ENCODE data around the gene FBRSL1. TPM values are rescaled to one million over a fixed set of nuclear protein-coding genes. Genes with fewer than 3 reads are reported as not detected.

FBRSL1 gene
- total and polyA plus RNA-seq, 4 donors, result 2.5 to 35.5 (median 5.6) TPM

GRCh38 chr12:132541996-132542395 lies 52.0 kb downstream of the FBRSL1 start:
- no peak for TF ChIP-seq EGR1 (IDR thresholded peaks at IDR 0.05; ENCODE audit: low read depth in 2 of 2)
- no peak for TF ChIP-seq JUND (IDR thresholded peaks at IDR 0.05)
- TF ChIP-seq YY1 (IDR thresholded peaks at IDR 0.05), result no peak
- TF ChIP-seq FOXA2 (IDR thresholded peaks at IDR 0.05), result no peak
- TF ChIP-seq RXRA (IDR thresholded peaks at IDR 0.05), result no peak
- TF ChIP-seq NR2F2 (IDR thresholded peaks at IDR 0.05), result no peak
- TF ChIP-seq TAF1 (conservative IDR thresholded peaks at IDR 0.05), result no peak
- WGBS, result 97% methylated on average over 20 of the region's 20 CpGs
- no peak for DNase-seq (ENCODE audit: low spot score)

GRCh38 chr12:132542661-132543060 lies 52.7 kb downstream of the FBRSL1 start:
- TF ChIP-seq SP1 (IDR thresholded peaks at IDR 0.05) (no peak), MAX (IDR thresholded peaks at IDR 0.05) (no peak), CTCF (IDR thresholded peaks at IDR 0.05; ENCODE audit: low read depth, low read length, missing input control) (no peak), HNF4G (IDR thresholded peaks at IDR 0.05) (no peak), EGR1 (IDR thresholded peaks at IDR 0.05; ENCODE audit: low read depth in 2 of 2) (no peak), FOXA1 (IDR thresholded peaks at IDR 0.05) (no peak), RXRA (IDR thresholded peaks at IDR 0.05) (no peak), GABPA (IDR thresholded peaks at IDR 0.05 in 1 of 2, conservative IDR thresholded peaks at IDR 0.05 in 1 of 2) (no peak), ZBTB33 (IDR thresholded peaks at IDR 0.05) (no peak), JUND (IDR thresholded peaks at IDR 0.05) (no peak)
- Histone ChIP-seq H3K9me3 (ENCODE audit: control insufficient read depth in 4 of 4, low read length in 3 of 4) (no peaks in the 10 kb centered on the region), H3K4me1 (ENCODE audit: control insufficient read depth in 4 of 4, insufficient read depth in 4 of 4, low read length in 3 of 4) (no peaks in the 10 kb centered on the region), H3K27me3 (ENCODE audit: control insufficient read depth in 4 of 4, insufficient read depth in 4 of 4, low read length in 3 of 4) (no peaks in the 10 kb centered on the region), H3K36me3 (ENCODE audit: control insufficient read depth in 4 of 4, insufficient read depth in 3 of 4, low read depth in 1 of 4, low read length in 3 of 4) (peaks cover 0 to 3% (median 0%) of the 10 kb centered on the region in 4 donors), H3K4me3 (ENCODE audit: low read depth in 1 of 3, low read length in 3 of 3) (no peak overlapping the region), H3K9ac (ENCODE audit: low read depth in 1 of 2, low read length in 2 of 2) (no peak overlapping the region), H3K27ac (ENCODE audit: low read depth in 1 of 2, low read length in 2 of 2) (no peak overlapping the region)
- WGBS, result 97% methylated on average over 9 of the region's 9 CpGs
- DNase-seq (ENCODE audit: low spot score), result no peak

More at GRCh38 chr12:132541996-132542395, 52.0 kb downstream of the FBRSL1 start:
- H3K4me3 ChIP-seq (ENCODE audit: low read depth in 1 of 3, low read length in 3 of 3), result no peak overlapping the region
- no peaks in the 10 kb centered on the region for H3K9me3 ChIP-seq (ENCODE audit: control insufficient read depth in 4 of 4, low read length in 3 of 4)
- no peaks in the 10 kb centered on the region for H3K4me1 ChIP-seq (ENCODE audit: control insufficient read depth in 4 of 4, insufficient read depth in 4 of 4, low read length in 3 of 4)
- H3K36me3 ChIP-seq (ENCODE audit: control insufficient read depth in 4 of 4, insufficient read depth in 3 of 4, low read depth in 1 of 4, low read length in 3 of 4), result peaks cover 0 to 3% (median 0%) of the 10 kb centered on the region in 4 donors
- no peak overlapping the region for H3K9ac ChIP-seq (ENCODE audit: low read depth in 1 of 2, low read length in 2 of 2)
- no peaks in the 10 kb centered on the region for H3K27me3 ChIP-seq (ENCODE audit: control insufficient read depth in 4 of 4, insufficient read depth in 4 of 4, low read length in 3 of 4)
- H3K27ac ChIP-seq (ENCODE audit: low read depth in 1 of 2, low read length in 2 of 2), result no peak overlapping the region

- no peak for TF ChIP-seq EGR1 (IDR thresholded peaks at IDR 0.05; ENCODE audit: low read depth in 2 of 2)
- no peak for TF ChIP-seq NR2F2 (IDR thresholded peaks at IDR 0.05)
- TF ChIP-seq RAD21 (IDR thresholded peaks at IDR 0.05), result no peak
- TF ChIP-seq ZBTB33 (IDR thresholded peaks at IDR 0.05), result no peak
- no peak for TF ChIP-seq FOXA1 (IDR thresholded peaks at IDR 0.05)
- TF ChIP-seq HNF4A (conservative IDR thresholded peaks at IDR 0.05), result no peak
- no peak for TF ChIP-seq TAF1 (conservative IDR thresholded peaks at IDR 0.05)
- TF ChIP-seq YY1 (IDR thresholded peaks at IDR 0.05), result no peak
- no peak for TF ChIP-seq JUND (IDR thresholded peaks at IDR 0.05)
- TF ChIP-seq RXRA (IDR thresholded peaks at IDR 0.05), result no peak
- no peak for TF ChIP-seq MAX (IDR thresholded peaks at IDR 0.05)
- TF ChIP-seq HNF4G (IDR thresholded peaks at IDR 0.05), result no peak
- no peak for TF ChIP-seq ATF3 (IDR thresholded peaks at IDR 0.05)
- WGBS, result 94% methylated on average over 27 of the region's 27 CpGs
- Histone ChIP-seq H3K27me3 (ENCODE audit: control insufficient read depth in 4 of 4, insufficient read depth in 4 of 4, low read length in 3 of 4) (no peaks in the 10 kb centered on the region), H3K9me3 (ENCODE audit: control insufficient read depth in 4 of 4, low read length in 3 of 4) (no peaks in the 10 kb centered on the region), H3K27ac (ENCODE audit: low read depth in 1 of 2, low read length in 2 of 2) (no peak overlapping the region), H3K4me1 (ENCODE audit: control insufficient read depth in 4 of 4, insufficient read depth in 4 of 4, low read length in 3 of 4) (no peaks in the 10 kb centered on the region), H3K36me3 (ENCODE audit: control insufficient read depth in 4 of 4, insufficient read depth in 3 of 4, low read depth in 1 of 4, low read length in 3 of 4) (peaks cover 0 to 4% (median 2%) of the 10 kb centered on the region in 4 donors), H3K9ac (ENCODE audit: low read depth in 1 of 2, low read length in 2 of 2) (no peak overlapping the region), H3K4me3 (ENCODE audit: low read depth in 1 of 3, low read length in 3 of 3) (no peak overlapping the region)
- no peak for DNase-seq (ENCODE audit: low spot score)
Observed at GRCh38 chr12:132543298-132544079, 53.5 kb downstream of the FBRSL1 start.

Measured in liver (tissue), 9 donors.